HEK293 (cell line): ENCODE measurements around the gene TRIM29.

Experiments used
- CTCF ChIA-PET: fragments of 350-600 bp; formaldehyde crosslinking; extraction: SDS; loops from one replicate; lab custom pipeline; 2021; ENCODE audit warnings: antibody characterized with exemption; lab: Yijun Ruan, JAX
- POLR2A ChIA-PET: fragments of 300-600 bp; formaldehyde crosslinking; extraction: SDS; loops from one replicate; lab custom pipeline; 2020; ENCODE audit warnings: antibody characterized with exemption, inconsistent platforms; lab: Yijun Ruan, JAX
- H3K27ac ChIP-seq: fragments of 200-500 bp; sonication (Bioruptor generic); 2 replicates; pipeline ENCODE4 v1.5.1; 2014; ENCODE audit warnings: low read depth, low read length, control low read depth, inconsistent platforms; ENCODE audit errors: extremely low read depth
- H3K36me3 ChIP-seq, 2 experiments: fragments of 200-500 bp in 1 of 2; sonication (Bioruptor generic) in 1 of 2; 1 replicate in 1 of 2; 2 replicates in 1 of 2; pipeline ENCODE4 v1.5.1; 2014 to 2017; ENCODE audit warnings: inconsistent platforms in 2 of 2, low read length in 2 of 2; ENCODE audit not compliant: control insufficient read depth in 2 of 2, insufficient read depth in 1 of 2
- H3K4me1 ChIP-seq: fragments of 200-500 bp; sonication (Bioruptor generic); 2 replicates; pipeline ENCODE4 v1.5.1; 2014; ENCODE audit warnings: mild to moderate bottlenecking, low read length, inconsistent platforms; ENCODE audit not compliant: control insufficient read depth, insufficient read depth
- H3K4me3 ChIP-seq: 2 replicates; pipeline ENCODE4 v1.5.1; 2011; ENCODE audit warnings: low read depth, mild to moderate bottlenecking, control low read depth, low read length, moderate library complexity
- H3K9me3 ChIP-seq: fragments of 200-500 bp; sonication (Bioruptor generic); 2 replicates; pipeline ENCODE4 v1.5.1; 2014; ENCODE audit warnings: low read depth, low read length, inconsistent platforms; ENCODE audit not compliant: control insufficient read depth, insufficient read depth
- BCL11A ChIP-seq: fragments of 450-650 bp; formaldehyde crosslinking; IDR thresholded peaks from 2 replicates; pipeline ENCODE4 v1.5.1; 2016; ENCODE audit warnings: low read depth, missing biosample characterization, missing genetic modification characterization
- GLIS1 ChIP-seq: fragments of 450-650 bp; formaldehyde crosslinking; IDR thresholded peaks from 2 replicates; pipeline ENCODE4 v1.5.1; 2016; ENCODE audit warnings: missing biosample characterization, missing genetic modification characterization
- SETDB1 ChIP-seq: IDR thresholded peaks from one replicate; pipeline ENCODE4 v1.6.1; 2017; ENCODE audit warnings: mild to moderate bottlenecking, low read length, moderate library complexity, mixed read lengths; ENCODE audit not compliant: insufficient read length
- SP3 ChIP-seq: fragments of 450-650 bp; formaldehyde crosslinking; IDR thresholded peaks from 2 replicates; pipeline ENCODE4 v1.5.1; 2016; ENCODE audit warnings: missing biosample characterization, missing genetic modification characterization
- ZBTB21 ChIP-seq: fragments of 450-650 bp; formaldehyde crosslinking; IDR thresholded peaks from 2 replicates; pipeline ENCODE4 v1.5.1; 2017; ENCODE audit warnings: missing biosample characterization, missing genetic modification characterization
- ZBTB48 ChIP-seq: fragments of 450-650 bp; formaldehyde crosslinking; IDR thresholded peaks from 2 replicates; pipeline ENCODE4 v1.5.1; 2016; ENCODE audit warnings: missing biosample characterization, missing genetic modification characterization
- ZBTB6 ChIP-seq: fragments of 450-650 bp; formaldehyde crosslinking; IDR thresholded peaks from 2 replicates; pipeline ENCODE4 v1.5.1; 2017; ENCODE audit warnings: missing biosample characterization, missing genetic modification characterization
- ZFHX2 ChIP-seq: fragments of 450-650 bp; formaldehyde crosslinking; conservative IDR thresholded peaks from 2 replicates; pipeline ENCODE4 v1.5.1; 2016; ENCODE audit warnings: missing biosample characterization, missing genetic modification characterization
- ZFP41 ChIP-seq: fragments of 450-650 bp; formaldehyde crosslinking; IDR thresholded peaks from 2 replicates; pipeline ENCODE4 v1.5.1; 2016; ENCODE audit warnings: missing biosample characterization, missing genetic modification characterization, borderline replicate concordance
- ZIC2 ChIP-seq: fragments of 450-650 bp; formaldehyde crosslinking; IDR thresholded peaks from 2 replicates; pipeline ENCODE4 v1.5.1; 2016; ENCODE audit warnings: missing biosample characterization, missing genetic modification characterization
- ZNF121 ChIP-seq: fragments of 450-650 bp; formaldehyde crosslinking; IDR thresholded peaks from 2 replicates; pipeline ENCODE4 v1.5.1; 2016; ENCODE audit warnings: missing biosample characterization, missing genetic modification characterization
- ZNF155 ChIP-seq: fragments of 450-650 bp; formaldehyde crosslinking; IDR thresholded peaks from 2 replicates; pipeline ENCODE4 v1.5.1; 2016; ENCODE audit warnings: missing biosample characterization, missing genetic modification characterization
- ZNF18 ChIP-seq: fragments of 450-650 bp; formaldehyde crosslinking; IDR thresholded peaks from 2 replicates; pipeline ENCODE4 v1.5.1; 2016; ENCODE audit warnings: missing biosample characterization, missing genetic modification characterization
- ZNF19 ChIP-seq: fragments of 450-650 bp; formaldehyde crosslinking; IDR thresholded peaks from 2 replicates; pipeline ENCODE4; 2016; ENCODE audit warnings: missing biosample characterization, missing genetic modification characterization, low read depth
- ZNF2 ChIP-seq: fragments of 450-650 bp; formaldehyde crosslinking; IDR thresholded peaks from 2 replicates; pipeline ENCODE4 v1.5.1; 2016; ENCODE audit warnings: missing biosample characterization, missing genetic modification characterization
- ZNF202 ChIP-seq: fragments of 450-650 bp; formaldehyde crosslinking; IDR thresholded peaks from 2 replicates; pipeline ENCODE4 v1.5.1; 2016; ENCODE audit warnings: missing biosample characterization, missing genetic modification characterization, borderline replicate concordance
- ZNF214 ChIP-seq: fragments of 450-650 bp; formaldehyde crosslinking; IDR thresholded peaks from 2 replicates; pipeline ENCODE4 v1.5.1; 2017; ENCODE audit warnings: missing biosample characterization, mild to moderate bottlenecking, missing genetic modification characterization, borderline replicate concordance
- ZNF23 ChIP-seq: fragments of 450-650 bp; formaldehyde crosslinking; IDR thresholded peaks from 2 replicates; pipeline ENCODE4 v1.5.1; 2016; ENCODE audit warnings: missing biosample characterization, missing genetic modification characterization, borderline replicate concordance
- ZNF239 ChIP-seq: fragments of 450-650 bp; formaldehyde crosslinking; IDR thresholded peaks from 2 replicates; pipeline ENCODE4 v1.5.1; 2016; ENCODE audit warnings: missing biosample characterization, missing genetic modification characterization
- ZNF335 ChIP-seq: fragments of 450-650 bp; formaldehyde crosslinking; conservative IDR thresholded peaks from 2 replicates; pipeline ENCODE4 v1.5.1; 2016; ENCODE audit warnings: missing biosample characterization, missing genetic modification characterization
- ZNF521 ChIP-seq: fragments of 450-650 bp; formaldehyde crosslinking; IDR thresholded peaks from 2 replicates; pipeline ENCODE4 v1.5.1; 2017; ENCODE audit warnings: missing biosample characterization, mild to moderate bottlenecking, missing genetic modification characterization
- ZNF529 ChIP-seq: fragments of 450-650 bp; formaldehyde crosslinking; IDR thresholded peaks from 2 replicates; pipeline ENCODE4 v1.5.1; 2017; ENCODE audit warnings: missing genetic modification characterization, missing biosample characterization; ENCODE audit not compliant: insufficient replicate concordance
- ZNF561 ChIP-seq: fragments of 450-650 bp; IDR thresholded peaks from 2 replicates; pipeline ENCODE4 v1.5.1; 2018; ENCODE audit warnings: missing biosample characterization, missing genetic modification characterization, borderline replicate concordance
- ZNF600 ChIP-seq: fragments of 450-650 bp; formaldehyde crosslinking; IDR thresholded peaks from 2 replicates; pipeline ENCODE4 v1.5.1; 2016; ENCODE audit warnings: missing biosample characterization, missing genetic modification characterization
- ZNF639 ChIP-seq: fragments of 450-650 bp; formaldehyde crosslinking; IDR thresholded peaks from 2 replicates; pipeline ENCODE4 v1.5.1; 2016; ENCODE audit warnings: missing biosample characterization, missing genetic modification characterization
- ZNF654 ChIP-seq: fragments of 450-650 bp; formaldehyde crosslinking; IDR thresholded peaks from 2 replicates; pipeline ENCODE4 v1.5.1; 2016; ENCODE audit warnings: low read depth, missing biosample characterization, missing genetic modification characterization
- ZNF658 ChIP-seq: fragments of 450-650 bp; formaldehyde crosslinking; IDR thresholded peaks from 2 replicates; pipeline ENCODE4; 2016; ENCODE audit warnings: missing biosample characterization, missing genetic modification characterization
- ZNF670 ChIP-seq: fragments of 450-650 bp; formaldehyde crosslinking; IDR thresholded peaks from 2 replicates; pipeline ENCODE4 v1.5.1; 2016; ENCODE audit warnings: missing biosample characterization, missing genetic modification characterization, low read depth
- ZNF747 ChIP-seq: fragments of 450-650 bp; formaldehyde crosslinking; IDR thresholded peaks from 2 replicates; pipeline ENCODE4 v1.5.1; 2016; ENCODE audit warnings: missing biosample characterization, missing genetic modification characterization
- ZNF791 ChIP-seq: fragments of 450-650 bp; formaldehyde crosslinking; IDR thresholded peaks from 2 replicates; pipeline ENCODE4 v1.5.1; 2016; ENCODE audit warnings: missing biosample characterization, missing genetic modification characterization
- ZNF843 ChIP-seq: fragments of 450-650 bp; formaldehyde crosslinking; IDR thresholded peaks from 2 replicates; pipeline ENCODE4 v1.5.1; 2016; ENCODE audit warnings: missing biosample characterization, missing genetic modification characterization
- ZSCAN16 ChIP-seq: fragments of 450-650 bp; formaldehyde crosslinking; IDR thresholded peaks from 2 replicates; pipeline ENCODE4 v1.5.1; 2016; ENCODE audit warnings: missing biosample characterization, missing genetic modification characterization

The TRIM29 gene

GRCh38 chr11:120169981-120170698 lies 32.2 kb upstream of the TRIM29 start (continued):
- TF ChIP-seq ZNF747 (no peak), ZNF23 (tag by site-specific recombination) (no peak), ZNF19 (tag by site-specific recombination) (no peak), ZIC2 (tag by site-specific recombination) (no peak)
- TF ChIP-seq, all 188 proteins: peak for 0

- ChIA-PET CTCF (interaction anchor here (0.5 to 7.0 kb wide), 32 partner anchors 8 to 1405 kb away, joined by 3 to 103 read pairs (median 4); no protein-coding TSS in a partner anchor), POLR2A (no interaction called here)
- H3K27ac ChIP-seq, result no peak overlapping the region
- no peaks in the 10 kb centered on the region for H3K36me3 ChIP-seq
- no peaks in the 10 kb centered on the region for H3K4me1 ChIP-seq
- H3K4me3 ChIP-seq, result peak overlapping the region; percentile 46
- no peaks in the 10 kb centered on the region for H3K9me3 ChIP-seq
- TF ChIP-seq ZNF639 (tag by site-specific recombination) (no peak), SETDB1 (no peak), ZNF670 (no peak), ZNF658 (tag by site-specific recombination) (no peak), ZNF23 (tag by site-specific recombination) (no peak), ZBTB48 (tag by site-specific recombination) (0 out of 2 replicates have a peak, but pooled peaks have one; percentile 15), ZNF214 (tag by site-specific recombination) (no peak), GLIS1 (no peak), ZBTB6 (tag by site-specific recombination) (no peak), ZNF239 (tag by site-specific recombination) (no peak), ZNF335 (tag by site-specific recombination) (0 out of 2 replicates have a peak, but pooled peaks have one; percentile 23), SP3 (0 out of 2 replicates have a peak, but pooled peaks have one; percentile 21), ZNF18 (tag by site-specific recombination) (no peak), ZNF155 (no peak), ZNF2 (tag by site-specific recombination) (no peak), BCL11A (no peak), ZNF600 (no peak), ZSCAN16 (tag by site-specific recombination) (no peak), ZNF521 (tag by site-specific recombination) (no peak), ZNF121 (tag by site-specific recombination) (no peak), ZNF561 (tag by site-specific recombination) (no peak), ZFHX2 (tag by site-specific recombination) (peak; percentile 52; the same call in 1 of the 2 replicates), ZNF843 (tag by site-specific recombination) (no peak), ZFP41 (no peak), ZNF202 (tag by site-specific recombination) (no peak), ZBTB21 (tag by site-specific recombination) (no peak), ZNF791 (tag by site-specific recombination) (no peak), ZNF529 (tag by site-specific recombination) (no peak), ZNF654 (tag by site-specific recombination) (no peak)
These were observed 31.2 kb upstream of the TRIM29 start for GRCh38 chr11:120168960-120169681.
